ENCODE measurements around the gene HNRNPM. TPM values are rescaled to one million over a fixed set of nuclear protein-coding genes. Genes with fewer than 3 reads are reported as not detected.

The HNRNPM gene
- total RNA-seq, 1 experiment from 2014 or later = 468 TPM

DNA sequence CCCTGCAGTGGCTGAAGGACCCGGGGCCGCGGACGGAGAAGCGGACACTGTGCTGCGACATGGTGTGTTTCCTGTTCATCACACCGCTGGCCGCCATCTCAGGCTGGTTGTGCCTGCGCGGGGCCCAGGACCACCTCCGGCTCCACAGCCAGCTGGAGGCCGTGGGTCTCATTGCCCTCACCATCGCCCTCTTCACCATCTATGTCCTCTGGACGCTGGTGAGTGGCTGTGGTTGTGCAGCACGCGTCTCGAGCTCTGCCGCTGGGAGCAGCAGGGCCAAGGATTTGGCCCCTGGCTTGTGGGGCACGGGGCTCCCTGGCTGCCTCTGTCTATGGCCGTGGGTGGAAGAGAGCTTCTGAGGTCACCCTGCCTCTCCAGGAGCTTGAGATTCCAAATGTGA lies 14.1 kb upstream of the HNRNPM start:
- Histone ChIP-seq H2BK12ac (ENCODE audit: insufficient read length, low read depth, low read length) (no peak overlapping the region), H2BK15ac (ENCODE audit: low read depth, low read length) (no peak overlapping the region), H2BK5ac (ENCODE audit: insufficient read length, low read length) (no peak overlapping the region), H4K20me1 (ENCODE audit: control insufficient read depth, insufficient read depth, insufficient read length) (no peaks in the 10 kb centered on the region), H4K91ac (ENCODE audit: insufficient read length, low read depth, low read length) (no peak overlapping the region), H3K4me2 (ENCODE audit: insufficient read depth, insufficient read length, low read length) (no peak overlapping the region), H3K9me3 (ENCODE audit: control insufficient read depth, low read depth, low read length) (no peaks in the 10 kb centered on the region), H3K56ac (ENCODE audit: insufficient read length, low read depth, low read length) (no peak overlapping the region), H3T11ph (ENCODE audit: low read length) (no peak overlapping the region), H3K14ac (ENCODE audit: insufficient read depth, low read length) (no peak overlapping the region), H4K5ac (ENCODE audit: insufficient read length, low read depth, low read length) (no peak overlapping the region), H3K79me1 (ENCODE audit: insufficient read depth, low read depth, low read length, poor library complexity, severe bottlenecking) (no peaks in the 10 kb centered on the region), H3K9ac (ENCODE audit: extremely low read depth, insufficient read length, low read length) (no peak overlapping the region), H3K18ac (ENCODE audit: insufficient read length, low read depth, low read length) (no peak overlapping the region), H2BK20ac (ENCODE audit: low read depth, low read length, poor library complexity, severe bottlenecking) (no peak overlapping the region), H3K23me2 (ENCODE audit: insufficient read length, low read depth, low read length, poor library complexity, severe bottlenecking) (no peaks in the 10 kb centered on the region), H3K27me3 (ENCODE audit: insufficient read depth, low read length) (no peaks in the 10 kb centered on the region), H3K27ac (ENCODE audit: insufficient read length, low read depth, low read length) (no peak overlapping the region), H2AFZ (ENCODE audit: low read length) (no peak overlapping the region), H3K4me1 (ENCODE audit: insufficient read depth, low read length) (no peaks in the 10 kb centered on the region), H3K79me2 (ENCODE audit: insufficient read depth, low read length) (no peaks in the 10 kb centered on the region), H2BK120ac (ENCODE audit: low read depth, low read length, poor library complexity, severe bottlenecking) (no peak overlapping the region), H2AK5ac (ENCODE audit: insufficient read length, low read length) (no peak overlapping the region), H4K8ac (replicated peaks; ENCODE audit: insufficient read length, low read depth, low read length) (no peak overlapping the region), H3K23ac (ENCODE audit: insufficient read length, low read depth, low read length) (no peak overlapping the region), H3K4ac (ENCODE audit: low read depth, low read length) (no peak overlapping the region)
- no CpG with 5 or more reads among the region's 20 CpGs for WGBS (ENCODE audit: extremely low coverage, insufficient read length, low lambda C conversion rate)
- H3K27me3 Mint-ChIP-seq (ENCODE audit: low read depth) = no peaks in the 10 kb centered on the region
- H3K4me3 Mint-ChIP-seq = no peak overlapping the region
- no peaks in the 10 kb centered on the region; a peak in 1 of 5 replicates for H3K9me3 Mint-ChIP-seq
- H3K4me1 Mint-ChIP-seq = peaks cover 0 to 2% of the 10 kb centered on the region in 2 experiments; a peak in 1 of 4 replicates
- no peak for DNase-seq
- peaks cover 4 to 13% (median 7%) of the 10 kb centered on the region in 3 experiments; a peak in 6 of 7 replicates for H3K36me3 Mint-ChIP-seq (ENCODE audit: insufficient read depth in 1 of 3, low read depth in 3 of 3)
- peak overlapping the region in 2 of 3 experiments; percentile 26 to 76; a peak in 3 of 7 replicates for H3K27ac Mint-ChIP-seq
- TF ChIP-seq CTCF (conservative IDR thresholded peaks at IDR 0.05) = no peak

All from H9 (cell line).